PC-9 (cell line): ENCODE measurements around the gene DNAJB12.

Experiments
- CTCF ChIP-seq: fragments of 200-600 bp; sonication (generic); conservative IDR thresholded peaks from 2 replicates; pipeline ENCODE4 v1.6.1; 2017; ENCODE audit warnings: mixed run types, antibody characterized with exemption, mild to moderate bottlenecking, moderate library complexity
- EZH2 ChIP-seq: fragments of 200-600 bp; sonication (generic); IDR thresholded peaks from 2 replicates; pipeline ENCODE4 v1.8.0; 2017; ENCODE audit warnings: antibody characterized with exemption, low read depth

- TF ChIP-seq CTCF (no peak), EZH2 (no peak)
Measured at GRCh38 chr10:72298592-72299519, 55.9 kb downstream of the DNAJB12 start.
